NK-92 treated with Interleukin-12 subunit alpha and Interleukin-12 subunit beta, amount 100 ng/mL, for 24 hours (cell line): ENCODE measurements around the gene CYP2A13.
"Not testable (repeated sequence)": the region's sequence is repeated elsewhere in the genome, so short reads cannot be mapped to it uniquely, and the experiment has no call there.

Source experiments
- DNase-seq: peaks from one replicate; lab custom pipeline; 2025; lab: John Stamatoyannopoulos, UW

The CYP2A13 gene, protein sequence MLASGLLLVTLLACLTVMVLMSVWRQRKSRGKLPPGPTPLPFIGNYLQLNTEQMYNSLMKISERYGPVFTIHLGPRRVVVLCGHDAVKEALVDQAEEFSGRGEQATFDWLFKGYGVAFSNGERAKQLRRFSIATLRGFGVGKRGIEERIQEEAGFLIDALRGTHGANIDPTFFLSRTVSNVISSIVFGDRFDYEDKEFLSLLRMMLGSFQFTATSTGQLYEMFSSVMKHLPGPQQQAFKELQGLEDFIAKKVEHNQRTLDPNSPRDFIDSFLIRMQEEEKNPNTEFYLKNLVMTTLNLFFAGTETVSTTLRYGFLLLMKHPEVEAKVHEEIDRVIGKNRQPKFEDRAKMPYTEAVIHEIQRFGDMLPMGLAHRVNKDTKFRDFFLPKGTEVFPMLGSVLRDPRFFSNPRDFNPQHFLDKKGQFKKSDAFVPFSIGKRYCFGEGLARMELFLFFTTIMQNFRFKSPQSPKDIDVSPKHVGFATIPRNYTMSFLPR

DNA sequence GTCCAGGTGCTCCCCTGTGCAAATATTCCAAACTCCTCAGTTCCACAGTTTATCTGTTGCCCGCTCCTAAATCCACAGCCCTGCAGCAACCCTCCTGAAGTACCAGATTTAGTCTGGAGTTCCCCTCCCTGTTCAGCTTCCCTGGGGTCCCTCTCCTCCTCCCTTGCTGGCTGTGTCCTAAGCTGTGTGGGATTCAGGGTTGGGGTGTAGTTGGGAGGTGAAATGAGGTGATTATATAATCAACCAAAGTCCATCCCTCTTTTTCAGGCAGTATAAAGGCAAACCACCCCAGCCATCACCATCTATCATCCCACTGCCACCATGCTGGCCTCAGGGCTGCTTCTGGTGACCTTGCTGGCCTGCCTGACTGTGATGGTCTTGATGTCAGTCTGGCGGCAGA is at the start of gene CYP2A13:
Gene CYP2A13, plus strand, starts transcription at position 301 of the 400 bp plus-strand sequence. Its CDS starts 21 bp downstream, at position 322.
- DNase-seq, result no peak

DNA sequence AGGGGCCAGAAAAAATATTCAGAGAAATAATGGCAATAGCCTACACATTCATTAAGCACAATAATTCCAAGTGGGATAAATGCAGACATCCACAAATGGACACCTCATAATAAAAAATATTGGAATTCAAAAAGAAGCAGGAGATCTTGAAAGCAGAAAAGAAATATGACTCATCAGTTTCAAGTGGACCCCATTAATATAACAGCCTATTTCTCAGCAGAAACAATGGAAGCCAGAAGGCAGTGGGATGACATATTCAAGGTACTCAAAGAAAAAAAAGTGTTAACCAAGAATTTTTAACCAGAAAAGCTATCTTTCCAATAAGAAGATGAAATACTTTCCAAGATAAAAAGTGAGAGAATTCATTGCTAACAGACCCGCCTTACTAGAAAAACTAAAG is 48.4 kb upstream of the CYP2A13 start:
- DNase-seq, result no peak

DNA sequence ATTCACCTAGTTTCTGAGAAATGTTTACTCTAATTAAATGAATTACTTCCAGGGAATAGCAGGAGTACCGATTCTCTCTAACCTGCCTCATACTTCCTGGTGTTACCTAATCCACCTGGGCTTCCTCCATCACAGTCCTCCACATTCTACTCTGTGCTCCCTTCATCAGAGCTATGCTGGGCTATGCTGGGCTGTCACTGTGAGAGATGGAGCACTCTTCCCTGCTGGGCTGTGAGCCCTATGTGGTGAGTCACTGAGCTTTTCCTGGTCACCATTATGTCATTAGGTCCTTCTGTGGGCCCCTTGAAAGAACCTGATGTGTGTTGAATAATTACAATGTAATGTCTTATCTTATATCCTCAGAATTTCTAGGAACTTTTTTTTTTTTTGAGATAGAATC is 43.2 kb upstream of the CYP2A13 start:
- not testable (repeated sequence) for DNase-seq

DNA sequence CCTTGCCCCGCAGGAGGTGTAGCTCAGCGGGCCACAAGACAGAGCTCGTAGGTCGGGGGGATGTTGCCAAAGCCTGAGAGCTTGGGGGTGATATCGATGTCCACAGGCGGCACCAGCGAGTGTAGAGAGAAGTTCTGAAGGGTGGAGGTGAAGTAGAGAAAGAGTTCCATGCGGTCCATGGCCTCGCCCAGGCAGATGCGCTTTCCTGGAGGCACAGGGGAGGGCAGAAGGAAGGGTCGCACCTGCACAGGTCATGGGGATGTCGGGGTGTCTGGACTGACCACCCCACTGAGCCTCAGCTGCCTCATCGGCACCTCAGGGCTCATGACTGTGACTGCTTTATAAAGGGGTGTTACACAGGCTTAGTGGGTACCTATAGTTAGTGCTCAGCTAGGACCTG is 37.8 kb upstream of the CYP2A13 start:
- DNase-seq, result no peak

GRCh38 chr19:41052162-41052561 is 36.1 kb upstream of the CYP2A13 start:
- DNase-seq, result not testable (repeated sequence)

- DNase-seq, result not testable (repeated sequence)
Observed at GRCh38 chr19:41053331-41053730, 34.9 kb upstream of the CYP2A13 start.

- DNase-seq, result no peak
Observed at GRCh38 chr19:41064974-41065569, 23.2 kb upstream of the CYP2A13 start.

GRCh38 chr19:41076286-41076685 is 12.0 kb upstream of the CYP2A13 start:
- no peak for DNase-seq

- DNase-seq, result no peak
Observed at GRCh38 chr19:41083516-41083915, 4.7 kb upstream of the CYP2A13 start.

GRCh38 chr19:41085748-41086415 is 2.4 kb upstream of the CYP2A13 start:
- DNase-seq, result no peak

- DNase-seq, result no peak
Observed at GRCh38 chr19:41089959-41090358, 1.7 kb downstream of the CYP2A13 start.

GRCh38 chr19:41095703-41096102 is 7.5 kb downstream of the CYP2A13 start:
- no peak for DNase-seq

- no peak for DNase-seq
Observed at GRCh38 chr19:41096353-41096752, 8.1 kb downstream of the CYP2A13 start.

- DNase-seq, result no peak
Observed at GRCh38 chr19:41097302-41097701, 9.1 kb downstream of the CYP2A13 start.

DNA sequence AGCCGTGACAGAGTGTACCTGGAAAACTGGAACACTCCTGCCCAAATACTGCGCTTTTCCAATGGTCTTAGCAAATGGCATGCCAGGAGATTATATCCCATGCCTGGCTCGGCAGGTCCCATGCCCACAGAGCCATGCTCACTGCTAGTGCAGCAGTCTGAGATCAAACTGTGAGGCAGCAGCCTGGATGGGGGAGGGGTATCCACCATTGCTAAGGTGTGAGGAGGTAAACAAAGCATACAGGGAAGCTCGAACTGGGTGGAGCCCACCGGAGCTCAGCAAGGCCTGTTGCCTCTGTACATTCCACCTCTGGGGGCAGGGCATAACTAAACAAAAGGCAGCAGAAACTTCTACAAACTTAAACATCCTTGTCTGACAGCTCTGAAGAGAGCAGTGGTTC is 10.5 kb downstream of the CYP2A13 start:
- DNase-seq, result no peak

- not testable (repeated sequence) for DNase-seq
Observed at GRCh38 chr19:41102210-41102609, 14.0 kb downstream of the CYP2A13 start.

DNA sequence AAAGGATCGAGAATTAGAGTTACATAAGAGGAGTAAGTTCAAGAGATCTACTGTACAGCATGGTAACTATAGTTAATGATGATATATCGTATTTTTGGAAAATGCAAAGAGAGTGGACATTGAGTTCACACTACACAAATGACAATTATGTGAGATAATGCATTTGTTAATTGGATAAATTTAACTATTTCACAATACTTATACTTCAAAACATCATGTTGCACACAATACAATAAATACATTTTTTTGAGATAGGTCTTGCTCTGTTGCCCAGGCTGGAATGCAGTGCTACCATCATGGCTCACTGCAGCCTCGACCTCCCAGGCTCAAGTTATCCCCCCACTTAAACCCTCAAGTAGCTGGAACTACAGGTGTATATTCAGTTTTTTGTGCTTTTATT is 17.9 kb downstream of the CYP2A13 start:
- DNase-seq, result no peak

- DNase-seq, result no peak
Observed at GRCh38 chr19:41111296-41111695, 23.0 kb downstream of the CYP2A13 start.

DNA sequence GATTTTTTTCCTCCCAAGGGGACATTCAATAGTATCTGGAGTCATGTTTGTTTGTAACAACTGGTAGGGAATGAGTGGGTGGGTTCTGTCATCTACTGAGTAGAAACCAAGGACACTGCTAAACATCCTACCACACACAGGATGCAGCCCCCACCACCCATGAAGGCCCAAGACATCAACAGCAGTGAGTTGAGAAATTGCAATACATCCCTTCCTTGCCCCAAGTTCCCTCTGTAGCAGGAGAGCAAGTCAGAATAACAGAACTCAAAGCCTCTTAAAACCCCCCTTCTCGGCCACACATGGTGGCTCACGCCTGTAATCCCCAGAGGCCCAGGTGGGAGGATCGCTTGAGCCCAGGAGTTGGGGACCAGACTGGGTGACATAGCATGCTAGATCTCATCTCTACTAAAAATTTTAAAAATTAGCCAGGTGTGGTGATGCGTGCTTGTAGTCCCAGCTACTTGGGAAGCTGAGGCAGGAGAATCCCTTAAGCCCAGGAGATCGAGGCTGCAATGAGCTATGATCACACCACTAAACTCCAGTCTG is 23.6 kb downstream of the CYP2A13 start:
- no peak for DNase-seq

GRCh38 chr19:41112728-41113290 is 24.6 kb downstream of the CYP2A13 start:
- DNase-seq, result no peak

GRCh38 chr19:41114132-41114531 is 25.9 kb downstream of the CYP2A13 start, which contains the start of gene CYP2F1:
Gene CYP2F1 (plus strand): TSS chr19:41114432. CDS start chr19:41116189, 1,757 bp downstream.
- DNase-seq, result no peak

GRCh38 chr19:41116261-41116660 is 28.0 kb downstream of the CYP2A13 start:
- DNase-seq, result no peak
